ENCODE measurements around the gene CHADL. TPM values are rescaled to one million over a fixed set of nuclear protein-coding genes. Genes with fewer than 3 reads are reported as not detected.
A peak's percentile ranks its signal among the peaks of the same experiment; 100 is the strongest.

CHADL gene
- total RNA-seq, 2 experiments from 2014 or later = 0.23 TPM; not detected in 1

- Mint-ChIP-seq H3K27ac (peak within 1 kb of the TSS; percentile 99), H3K4me1 (ENCODE audit: low read depth) (peaks cover 25% of the 10 kb centered on the region), H3K9me3 (no peaks in the 10 kb centered on the region), H3K27me3 (no peaks in the 10 kb centered on the region), H3K36me3 (ENCODE audit: low read depth) (peaks cover 22% of the 10 kb centered on the region), H3K4me3 (peak within 1 kb of the TSS; percentile 94)
- ChIA-PET POLR2A (interaction anchor here (0.6 to 3.1 kb wide), 24 partner anchors 10 to 334 kb away, joined by 3 to 33 read pairs (median 4); partner anchors contain the start of genes ACO2, DESI1, EP300 and PHF5A), CTCF (interaction anchor here (0.9 to 1.8 kb wide), 3 partner anchors 15 to 117 kb away, joined by 3 to 9 read pairs (median 4); partner anchors contain the start of gene ZC3H7B)
- no peak for TF ChIP-seq CTCF (IDR thresholded peaks at IDR 0.05)
- DNase-seq (peak; percentile 99), ATAC-seq (peak; percentile 94)
- intact Hi-C loops (cut with micrococcal nuclease) = no loop called here
Measured at GRCh38 chr22:41285820-41286638, 45.3 kb upstream of the CHADL start, which contains the start of gene RANGAP1. Gene RANGAP1, minus strand, starts transcription at chr22:41286187. Its CDS starts 5,143 bp downstream, at chr22:41281044.

- DNase-seq = peak; percentile 96
- TF ChIP-seq CTCF (IDR thresholded peaks at IDR 0.05) = no peak
- Mint-ChIP-seq H3K9me3 (no peaks in the 10 kb centered on the region), H3K27me3 (no peaks in the 10 kb centered on the region), H3K4me3 (peak overlapping the region; percentile 94), H3K4me1 (ENCODE audit: low read depth) (peaks cover 25% of the 10 kb centered on the region), H3K27ac (peak overlapping the region; percentile 99), H3K36me3 (ENCODE audit: low read depth) (peaks cover 28% of the 10 kb centered on the region)
- ATAC-seq = peak; percentile 54
- POLR2A ChIA-PET = interaction anchor here (0.6 to 3.1 kb wide), 21 partner anchors 9 to 335 kb away, joined by 3 to 33 read pairs (median 6); partner anchors contain the start of genes ACO2, DESI1, EP300 and PHF5A
- intact Hi-C loops (cut with micrococcal nuclease) = no loop called here
- CTCF ChIA-PET = interaction anchor here (1.8 kb wide), 1 partner anchor 16 kb away, joined by 9 read pairs; the partner anchor contains the start of gene ZC3H7B
Measured at GRCh38 chr22:41285441-41285819, 44.7 kb upstream of the CHADL start.

- POLR2A ChIA-PET = interaction anchor here (1.0 to 3.1 kb wide), 9 partner anchors 10 to 333 kb away, joined by 3 to 33 read pairs (median 6); partner anchors contain the start of genes RBX1 and ZC3H7B
Measured at GRCh38 chr22:41284465-41284864, 43.7 kb upstream of the CHADL start.

GRCh38 chr22:41280854-41281253 lies 40.1 kb upstream of the CHADL start:
- peaks cover 54% of the 10 kb centered on the region for H3K36me3 Mint-ChIP-seq (ENCODE audit: low read depth)
- POLR2A ChIA-PET = interaction anchor here (0.9 to 2.5 kb wide), 6 partner anchors 10 to 65 kb away, joined by 3 to 7 read pairs (median 4); partner anchors contain the start of gene ZC3H7B

More at GRCh38 chr22:41284465-41284864, 43.7 kb upstream of the CHADL start:
- TF ChIP-seq CTCF (IDR thresholded peaks at IDR 0.05) = no peak
- Mint-ChIP-seq H3K4me3 (peak overlapping the region; percentile 94), H3K9me3 (no peaks in the 10 kb centered on the region), H3K27ac (peak overlapping the region; percentile 99), H3K4me1 (ENCODE audit: low read depth) (peaks cover 25% of the 10 kb centered on the region), H3K36me3 (ENCODE audit: low read depth) (peaks cover 34% of the 10 kb centered on the region), H3K27me3 (no peaks in the 10 kb centered on the region)
- no peak for DNase-seq
- ATAC-seq = no peak
- CTCF ChIA-PET = interaction anchor here (1.0 kb wide), 1 partner anchor 46 kb away, joined by 4 read pairs; no protein-coding TSS in a partner anchor
- intact Hi-C loops (cut with micrococcal nuclease) = no loop called here

More at GRCh38 chr22:41280854-41281253, 40.1 kb upstream of the CHADL start:
- H3K9me3 Mint-ChIP-seq = no peaks in the 10 kb centered on the region
- intact Hi-C loops (cut with micrococcal nuclease) = no loop called here
- H3K27me3 Mint-ChIP-seq = no peaks in the 10 kb centered on the region
- no peak for DNase-seq
- H3K27ac Mint-ChIP-seq = no peak overlapping the region
- H3K4me3 Mint-ChIP-seq = no peak overlapping the region
- CTCF ChIA-PET = interaction anchor here (1.5 to 1.6 kb wide), 2 partner anchors 20 to 43 kb away, joined by 4 to 6 read pairs; partner anchors contain the start of gene ZC3H7B
- TF ChIP-seq CTCF (IDR thresholded peaks at IDR 0.05) = no peak
- H3K4me1 Mint-ChIP-seq (ENCODE audit: low read depth) = peaks cover 22% of the 10 kb centered on the region
- no peak for ATAC-seq
